NCI-H345 (cell line): Measurements from ENCODE around the gene HEG1.
A peak's percentile ranks its signal among the peaks of the same experiment; 100 is the strongest.

ENCODE experiments used
- DNase-seq: peaks from one replicate; lab custom pipeline; 2025; lab: John Stamatoyannopoulos, UW

HEG1 gene

DNA sequence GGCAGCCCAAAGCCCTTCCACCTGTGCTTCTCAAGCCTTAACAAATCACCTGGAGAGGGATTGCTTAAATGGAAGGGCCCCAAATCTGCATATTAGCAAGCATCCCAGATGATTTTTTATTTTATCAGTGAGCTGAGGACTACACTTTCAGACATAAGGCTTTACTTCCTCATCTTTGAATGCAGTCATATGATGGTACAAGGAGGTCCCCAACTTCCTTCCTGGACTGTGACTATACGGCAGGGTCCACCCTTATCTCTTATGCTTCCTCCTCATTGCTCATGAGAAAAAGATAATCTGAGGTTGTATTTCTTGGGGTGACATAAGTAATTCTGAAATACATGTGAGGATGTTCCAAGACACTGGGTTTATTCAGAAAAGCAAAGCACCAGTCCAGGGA lies 13.7 kb upstream of the HEG1 start:
- no peak for DNase-seq

DNA sequence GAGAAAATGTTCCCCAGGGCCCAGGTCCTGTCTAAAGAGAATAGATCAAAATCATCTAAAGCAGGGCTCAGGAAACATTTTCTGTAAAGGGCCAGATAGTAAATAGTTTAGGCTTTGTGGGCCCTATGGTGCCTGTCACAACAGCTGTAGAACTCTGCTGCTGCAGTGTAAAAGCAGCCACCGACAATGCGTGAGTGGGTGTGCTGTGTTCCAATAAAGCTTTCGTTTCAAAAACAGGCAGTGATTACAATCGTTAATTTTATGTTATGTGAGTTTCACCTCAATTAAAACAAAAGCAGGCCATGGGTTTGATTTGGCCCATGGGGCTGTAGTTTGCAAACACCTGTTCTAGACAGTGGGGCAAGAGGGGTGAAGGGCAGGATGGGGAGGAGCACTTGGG lies 12.5 kb upstream of the HEG1 start:
- no peak for DNase-seq

DNA sequence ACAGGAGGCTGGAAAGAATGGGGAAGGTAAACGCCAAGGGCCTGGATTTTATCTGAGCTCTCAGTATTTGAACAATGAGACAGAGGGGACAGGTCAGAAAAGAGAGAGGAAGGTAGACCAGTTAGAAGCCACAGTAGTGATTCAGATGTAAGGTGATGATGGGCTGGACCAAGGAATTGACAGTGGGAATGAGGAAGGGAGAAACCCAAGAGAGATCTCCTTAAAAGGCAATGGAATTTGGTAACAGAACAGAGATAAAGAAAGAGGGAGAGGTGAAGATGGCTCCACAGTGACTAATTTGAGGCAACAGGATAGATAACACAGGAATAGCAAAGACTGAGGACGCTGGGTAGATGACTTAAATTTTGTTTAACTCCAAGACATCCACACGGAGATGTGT lies 11.4 kb upstream of the HEG1 start:
- no peak for DNase-seq

DNA sequence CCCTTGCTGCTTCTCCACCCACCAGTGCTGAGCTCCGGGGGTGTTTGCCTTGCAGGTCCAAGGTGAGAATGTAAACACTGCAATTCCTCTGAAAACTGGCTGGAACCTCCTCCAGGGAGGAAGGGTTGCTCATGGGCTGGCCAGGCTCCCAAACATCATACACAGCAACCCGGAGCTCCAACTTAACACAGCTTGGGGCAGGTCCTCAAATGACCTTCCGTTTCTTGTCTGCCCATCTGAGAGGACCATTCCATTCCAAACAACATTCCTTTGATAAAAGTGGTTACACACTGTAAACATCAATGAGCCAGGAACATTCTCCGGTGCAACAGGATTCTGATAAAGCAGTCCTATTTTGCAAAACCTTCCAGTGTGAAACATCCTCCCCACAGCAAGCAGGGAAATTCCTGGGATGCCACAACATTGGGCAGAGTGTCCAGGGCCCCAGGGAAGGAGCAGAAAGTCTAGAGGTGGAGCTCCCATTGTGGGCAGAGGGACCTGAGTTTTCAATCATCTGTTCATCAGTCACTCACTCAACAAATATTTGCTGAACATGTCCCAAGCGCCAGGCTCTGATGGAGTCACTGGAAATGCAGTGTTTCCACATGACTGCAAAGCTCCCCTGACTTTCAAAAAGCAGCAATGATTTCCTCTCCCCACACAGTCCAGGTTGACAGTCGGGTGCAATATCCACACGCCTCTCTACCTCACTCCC lies 7.3 kb upstream of the HEG1 start:
- no peak for DNase-seq

DNA sequence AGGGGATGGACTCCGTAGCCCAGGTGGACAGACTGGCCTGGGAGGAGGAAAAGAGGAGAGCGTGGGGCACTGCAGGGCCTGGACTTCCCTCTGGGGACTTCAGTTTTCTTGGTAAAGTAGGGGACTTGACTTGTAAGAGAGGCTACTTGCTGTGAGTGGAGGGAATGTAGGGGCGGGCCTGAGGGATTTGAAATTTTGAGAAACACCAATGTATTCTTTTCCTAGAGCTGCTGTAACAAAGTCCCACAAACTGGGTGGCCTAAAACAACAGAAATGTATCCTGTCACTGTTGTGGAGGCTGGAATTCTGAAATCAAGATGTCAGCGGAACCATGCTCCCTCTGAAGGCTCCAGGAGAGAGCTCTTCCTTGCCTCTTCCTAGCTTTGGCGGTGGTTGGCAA lies 5.8 kb upstream of the HEG1 start:
- no peak for DNase-seq

DNA sequence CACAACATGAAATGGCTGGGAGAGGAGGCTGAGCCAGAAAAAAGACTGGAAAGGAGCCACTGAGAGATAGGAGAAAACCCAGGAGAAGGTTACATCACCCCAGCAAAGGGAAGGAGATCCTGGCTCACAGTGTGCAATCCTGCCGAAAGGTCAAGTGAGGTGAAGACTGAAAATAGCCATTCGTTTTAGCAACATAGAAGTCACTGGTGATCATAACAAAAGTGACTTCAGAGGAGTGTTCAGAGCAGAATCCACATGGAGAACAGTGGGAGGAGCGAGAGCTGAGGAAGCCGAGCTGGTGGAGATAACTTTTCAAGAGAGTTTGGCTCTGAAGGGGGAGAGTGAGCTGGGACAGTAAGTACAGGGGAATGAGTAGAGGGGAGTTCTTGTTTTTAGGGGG lies 5.4 kb upstream of the HEG1 start:
- DNase-seq = no peak

DNA sequence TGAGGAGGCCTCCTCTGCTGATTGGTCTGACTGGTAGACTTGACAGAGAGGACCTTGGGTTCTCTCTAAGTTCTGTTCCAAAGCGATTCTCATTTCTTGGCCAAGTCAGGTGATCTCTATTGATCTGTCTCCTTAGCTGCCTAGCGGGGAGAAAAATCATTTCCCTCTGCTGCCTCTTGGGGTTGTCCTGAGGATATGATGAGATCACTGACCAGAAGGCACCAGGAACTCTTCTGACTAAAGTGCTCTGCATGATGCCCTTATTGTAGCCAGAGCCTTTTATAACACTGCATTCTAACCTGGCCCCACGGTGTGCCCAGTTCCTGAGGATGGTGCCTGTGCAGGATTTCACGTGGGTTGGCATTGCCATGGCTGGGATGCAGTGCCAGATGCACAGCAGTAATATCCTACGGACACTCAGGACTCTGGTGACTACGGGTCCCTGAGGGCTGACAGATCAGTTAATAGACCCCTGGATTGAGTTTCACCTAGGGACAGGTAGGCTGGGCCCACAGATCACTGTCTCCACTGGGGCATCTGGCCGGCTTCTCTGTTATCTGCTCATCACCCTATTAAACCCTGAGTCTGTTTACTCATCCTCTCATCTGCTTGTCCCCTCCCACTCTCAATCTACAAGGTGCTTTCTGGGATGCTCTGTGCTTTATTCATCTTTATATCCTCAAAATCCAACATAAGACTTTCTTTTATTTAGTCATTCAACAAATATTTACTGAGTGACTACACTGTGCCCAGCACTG lies 3.9 kb upstream of the HEG1 start:
- DNase-seq = no peak

DNA sequence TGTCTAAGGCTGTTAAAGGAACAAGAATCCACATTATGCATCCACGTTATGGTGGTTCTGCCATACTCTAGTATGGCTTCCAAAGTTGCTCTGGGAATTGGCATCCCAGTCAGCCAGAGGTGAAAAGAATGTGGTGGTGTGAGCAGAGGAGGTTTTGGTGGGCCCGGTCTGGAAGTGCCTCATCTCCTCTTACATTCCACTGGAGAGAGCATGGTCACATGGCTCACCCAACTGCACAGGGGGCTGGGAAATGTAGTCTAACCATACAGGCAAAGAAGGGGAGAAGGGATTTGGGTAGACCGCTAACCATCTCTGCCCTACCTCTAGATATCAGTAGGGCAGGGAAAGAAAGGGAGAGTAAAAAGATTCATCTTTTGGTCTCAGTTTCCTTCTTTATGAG lies 3.2 kb upstream of the HEG1 start:
- DNase-seq = no peak

DNA sequence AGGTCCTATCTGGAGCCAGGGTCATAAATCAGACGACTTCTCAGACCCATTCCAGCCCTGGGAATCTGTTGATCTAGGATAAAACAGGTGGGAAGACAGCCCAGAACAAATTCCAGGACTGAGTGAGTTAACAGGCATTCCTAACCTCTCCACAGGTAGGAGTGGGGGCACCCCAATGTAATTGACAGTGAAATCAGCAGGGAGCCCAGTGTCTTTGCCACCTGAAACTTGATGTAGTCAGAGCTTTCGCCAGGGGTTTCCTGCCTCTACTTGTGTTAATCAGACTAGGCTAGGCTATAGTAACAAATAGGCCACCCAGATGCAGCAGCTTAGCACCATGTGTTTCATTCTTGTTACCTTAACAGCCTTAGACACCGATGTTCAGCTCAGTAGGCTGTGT lies 2.7 kb upstream of the HEG1 start:
- DNase-seq = no peak

DNA sequence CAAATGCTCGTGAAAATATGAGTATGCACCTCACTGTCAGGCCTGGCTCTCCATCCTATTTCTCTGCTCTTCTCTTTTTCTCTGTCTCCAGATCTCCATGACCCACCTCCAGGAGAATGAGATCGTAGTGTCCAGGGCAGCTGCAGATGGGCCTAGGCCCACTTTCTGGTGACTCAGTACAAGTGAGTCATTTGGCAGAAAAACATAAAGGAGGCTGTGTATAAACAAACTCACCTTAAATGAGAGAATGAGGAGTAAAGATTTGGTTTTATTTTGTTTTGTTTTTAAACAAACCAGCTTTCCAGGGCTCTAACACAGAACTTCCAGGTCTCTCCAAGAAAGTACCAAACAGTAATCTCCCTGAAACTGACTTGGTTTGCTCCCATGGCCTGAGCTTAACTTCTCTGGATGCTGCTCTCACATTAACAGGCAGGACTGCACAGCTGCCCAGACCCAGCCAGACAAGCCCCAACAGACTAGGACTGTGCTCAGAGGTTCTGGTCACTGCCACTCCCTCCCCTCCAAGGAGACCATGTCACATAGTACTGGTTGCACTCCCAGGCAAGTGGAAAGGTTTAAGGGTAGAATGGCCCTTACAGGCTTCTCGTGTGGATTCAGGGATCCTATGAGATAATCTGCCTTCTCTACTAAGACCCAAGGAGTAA lies 1.5 kb upstream of the HEG1 start:
- no peak for DNase-seq

DNA sequence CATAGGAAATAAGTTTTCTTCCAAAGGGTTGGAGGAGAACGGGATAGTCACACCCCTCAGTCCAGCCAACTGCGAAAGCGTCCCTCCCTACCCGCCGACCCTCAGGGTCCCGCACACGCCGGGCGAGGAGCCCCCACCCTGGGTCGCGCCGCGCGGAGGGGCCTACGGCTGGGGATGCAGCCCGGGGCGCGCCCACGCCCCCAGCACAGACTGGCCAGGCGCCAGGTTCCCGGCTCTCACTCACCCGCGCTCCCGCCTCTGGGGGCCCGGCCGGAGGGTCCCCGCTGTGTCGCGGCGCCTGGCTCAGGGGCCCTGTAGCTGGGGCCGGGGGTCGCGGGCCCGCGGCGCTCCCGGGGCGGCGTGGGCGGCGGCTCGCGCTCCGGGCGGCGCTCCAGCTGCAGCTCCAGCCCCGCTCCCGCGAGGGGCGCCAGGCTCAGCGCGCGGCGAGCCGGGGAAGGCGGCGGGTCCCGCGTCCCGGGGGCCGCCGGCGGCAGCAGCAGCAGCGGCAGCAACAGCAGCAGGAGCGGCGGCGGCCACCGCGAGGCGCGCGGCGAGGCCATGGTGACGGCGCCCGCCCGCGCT lies 375 bp downstream of the HEG1 start:
- no peak for DNase-seq

DNA sequence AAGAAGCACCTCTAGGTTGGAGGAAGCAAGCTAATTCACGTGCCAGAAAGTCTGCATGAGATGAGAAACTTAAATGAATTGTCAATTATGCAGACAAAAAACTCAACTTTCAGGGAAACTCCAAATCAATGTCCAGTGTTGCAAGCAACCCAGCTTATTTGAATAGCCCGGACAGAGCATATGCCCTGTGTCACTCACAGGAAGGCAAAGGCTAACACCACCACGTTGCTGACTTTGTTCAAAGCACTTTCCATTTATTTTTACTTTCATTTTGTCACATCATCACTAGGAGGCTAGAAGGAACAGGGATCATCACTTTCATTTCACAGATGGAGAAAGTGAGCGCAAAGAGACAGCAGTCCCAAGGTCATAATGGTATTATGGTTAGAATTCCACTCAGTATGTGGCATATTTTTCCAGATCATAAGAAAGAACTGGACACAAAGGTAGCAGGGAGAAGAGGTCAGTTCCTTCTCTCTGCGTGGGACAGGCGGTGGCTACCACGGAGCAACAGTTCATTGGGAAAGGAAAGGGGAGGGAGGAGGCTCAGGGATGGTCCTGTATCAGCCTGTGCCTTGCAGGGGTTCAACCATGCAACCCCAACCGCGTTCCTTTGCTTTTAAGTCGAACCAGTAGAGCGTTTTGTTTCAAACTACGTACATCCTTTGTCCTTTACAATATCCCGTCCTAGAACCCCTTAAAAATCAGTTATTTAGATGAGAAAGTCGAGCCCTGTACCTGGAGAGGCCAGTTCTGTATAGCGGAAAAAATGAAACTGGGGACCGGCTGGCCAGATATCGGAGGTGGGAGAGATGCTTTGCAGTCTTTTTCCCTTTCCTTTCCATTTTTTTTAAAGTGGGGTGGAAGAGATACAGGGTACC lies 1.1 kb downstream of the HEG1 start:
- no peak for DNase-seq

DNA sequence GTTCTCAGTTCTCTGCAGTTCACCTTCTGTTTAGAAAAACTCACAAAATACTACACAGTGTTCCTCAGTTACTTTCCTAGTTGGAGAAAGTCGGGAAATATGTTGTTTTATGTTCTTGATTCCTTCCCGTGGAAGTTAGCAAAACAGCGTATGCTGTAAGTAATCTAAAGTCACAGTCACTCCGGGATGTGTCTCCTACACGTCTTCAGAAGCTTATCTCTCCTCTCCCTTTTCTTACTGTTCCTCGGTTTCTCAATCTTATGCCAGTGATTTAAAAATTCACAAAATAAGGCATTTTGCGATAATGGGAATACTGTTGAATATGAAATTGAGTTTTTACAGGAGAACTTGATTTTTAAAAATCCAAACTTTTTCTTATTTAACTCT lies 1.7 kb downstream of the HEG1 start:
- no peak for DNase-seq

DNA sequence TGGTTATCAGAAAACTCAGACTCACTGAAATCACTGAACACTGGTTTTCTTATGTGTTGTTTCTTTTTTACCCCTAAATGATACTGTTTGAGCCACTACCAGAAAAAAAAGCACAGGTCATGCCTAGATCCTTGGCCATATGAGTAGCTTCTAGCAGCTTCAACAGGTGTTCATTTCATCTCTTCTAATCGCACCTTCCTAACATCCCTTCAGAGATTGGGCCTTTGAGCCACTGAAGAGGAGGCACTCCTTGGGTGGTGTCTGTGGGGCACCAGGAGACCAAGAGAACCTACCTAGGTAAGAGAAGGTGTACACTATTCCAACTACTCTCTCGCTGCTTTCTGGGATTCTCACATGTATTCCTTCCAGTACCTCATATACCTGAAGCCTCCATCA lies 2.5 kb downstream of the HEG1 start:
- DNase-seq = no peak

DNA sequence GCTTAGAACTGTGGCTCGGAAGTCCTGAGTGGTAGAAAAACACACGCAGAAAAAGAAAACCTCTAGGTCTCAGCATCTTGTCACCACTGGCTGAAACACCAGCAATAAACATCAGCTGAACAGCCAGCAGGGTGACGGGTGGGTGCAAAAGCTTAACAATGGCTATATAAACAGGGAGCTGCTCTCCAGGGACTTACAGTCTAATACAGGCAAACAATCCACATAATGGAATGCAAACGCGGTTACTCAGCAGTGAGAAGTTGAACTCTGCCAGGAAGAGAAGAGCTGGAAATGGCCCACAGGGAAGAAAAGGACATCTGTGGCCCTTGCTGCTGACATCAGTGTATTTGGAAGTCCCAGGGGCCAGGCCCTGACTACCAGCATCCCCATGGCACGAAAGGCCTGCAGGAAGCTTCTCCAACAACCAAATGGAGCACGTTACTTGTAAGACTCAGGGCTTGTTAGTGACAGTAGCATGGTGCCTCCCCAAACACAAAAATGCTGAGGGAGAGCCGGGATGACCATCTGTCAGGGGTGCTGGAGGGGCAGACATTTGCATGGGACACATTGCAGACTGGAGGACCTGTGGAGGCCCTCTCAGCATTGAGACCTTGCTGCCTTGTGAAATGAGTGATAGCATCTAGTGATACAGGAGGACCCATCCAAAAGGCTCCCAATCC lies 3.0 kb downstream of the HEG1 start:
- peak; percentile 64 for DNase-seq

DNA sequence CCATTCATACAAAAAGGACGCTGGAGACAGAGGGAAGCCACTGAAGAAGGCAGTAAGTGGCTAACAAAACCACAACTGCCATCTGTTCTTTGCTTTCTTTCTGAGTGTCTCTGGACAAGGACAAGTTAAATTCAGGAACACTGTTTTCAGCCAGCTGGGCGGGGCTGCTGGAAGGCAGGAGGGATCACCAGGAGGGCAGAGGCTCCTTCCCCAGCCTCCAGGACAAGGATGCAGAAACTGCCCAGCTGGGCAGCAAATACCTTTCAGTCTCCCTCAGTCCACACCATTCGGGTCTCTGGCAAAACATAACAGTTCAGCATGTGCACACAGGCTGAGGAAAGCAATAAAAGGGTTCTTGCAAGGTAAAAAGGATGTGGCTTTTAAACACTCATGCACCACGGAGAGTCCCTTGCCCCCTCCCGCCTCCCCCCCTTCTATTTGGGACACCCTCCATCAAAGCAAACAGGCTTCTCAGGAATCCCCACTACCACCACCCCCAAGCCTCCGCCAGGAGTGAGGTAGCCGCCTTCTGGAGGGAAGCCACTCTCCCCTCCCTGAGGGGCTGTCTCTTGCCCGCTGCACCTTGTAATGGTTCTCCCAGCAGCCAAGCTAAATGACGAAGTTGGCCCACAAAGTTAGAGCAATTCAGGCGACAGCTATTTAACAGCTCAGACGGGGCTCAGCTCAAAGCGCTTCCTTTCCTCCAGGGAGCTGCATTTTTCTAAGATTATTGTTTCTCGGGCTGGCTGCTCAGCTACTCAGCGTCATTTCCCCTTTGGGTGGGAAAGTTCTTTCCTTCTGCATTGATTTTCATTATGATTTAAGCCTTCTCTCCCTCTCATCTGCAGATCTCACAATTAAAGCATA lies 3.8 kb downstream of the HEG1 start:
- DNase-seq = no peak

DNA sequence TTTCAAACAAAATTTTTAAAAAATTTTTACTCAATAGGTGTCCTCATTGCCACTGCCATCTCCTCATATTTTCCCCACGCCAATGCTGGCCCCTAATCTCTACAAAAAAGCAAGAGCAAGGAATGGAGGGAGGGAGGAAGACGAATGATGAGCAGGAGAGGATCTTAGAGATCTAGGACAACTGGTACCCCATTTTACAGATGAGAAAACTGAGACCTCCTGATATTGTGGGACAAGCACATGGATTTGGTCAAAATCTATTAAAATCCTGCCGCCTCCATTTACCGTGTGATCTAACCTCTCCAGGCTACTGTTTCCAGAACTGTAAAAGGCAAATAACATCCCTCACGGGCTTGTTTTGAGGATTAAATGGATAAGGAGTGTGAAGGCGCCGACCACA lies 4.6 kb downstream of the HEG1 start:
- DNase-seq = no peak

DNA sequence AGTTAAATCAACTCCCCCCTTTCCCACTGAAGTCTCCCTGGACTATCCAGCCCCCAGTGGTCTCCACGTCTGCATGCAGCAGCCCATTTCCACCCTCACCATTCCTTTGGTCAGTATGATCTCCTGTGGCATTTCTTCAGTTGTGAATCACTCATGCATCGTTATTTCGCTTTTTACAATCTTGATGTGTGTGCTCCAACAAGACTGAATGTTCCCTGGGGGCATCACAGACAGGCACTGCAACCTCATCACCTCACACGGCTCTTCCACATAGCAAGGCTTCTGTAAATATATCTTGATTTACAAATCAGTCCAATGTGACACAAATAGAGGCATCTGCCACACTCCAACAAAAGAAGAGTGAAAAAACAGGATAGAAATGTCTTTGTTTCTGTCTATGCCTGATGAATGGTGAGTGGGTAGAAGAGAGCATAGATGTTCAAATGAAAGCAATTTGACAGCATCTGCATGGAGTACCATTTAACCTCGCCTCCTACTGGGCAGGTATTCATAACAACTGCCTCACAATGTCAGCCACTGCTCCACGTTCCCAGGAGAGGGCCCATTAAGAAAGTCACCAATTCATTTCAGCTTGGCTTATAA lies 5.2 kb downstream of the HEG1 start:
- DNase-seq = peak; percentile 77

DNA sequence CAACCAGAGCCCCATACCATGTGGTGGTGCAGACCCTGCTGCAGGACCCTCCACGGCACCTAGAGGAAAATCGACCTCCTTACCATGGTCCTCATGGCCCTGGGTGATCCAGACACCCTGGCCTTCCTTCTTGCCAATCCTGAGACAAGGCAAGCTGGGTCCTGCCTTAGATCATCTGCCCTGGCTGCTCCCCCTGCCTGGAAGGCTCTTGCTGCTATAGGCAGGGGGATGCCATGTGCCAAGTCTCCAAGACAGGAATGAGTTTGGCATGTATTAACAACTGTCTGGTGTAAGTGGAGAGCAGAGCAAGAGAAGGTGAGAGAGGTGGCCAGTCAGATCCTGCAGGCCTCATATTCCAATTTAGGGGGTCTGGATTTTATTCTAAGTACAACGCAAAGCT lies 7.5 kb downstream of the HEG1 start:
- DNase-seq = no peak

DNA sequence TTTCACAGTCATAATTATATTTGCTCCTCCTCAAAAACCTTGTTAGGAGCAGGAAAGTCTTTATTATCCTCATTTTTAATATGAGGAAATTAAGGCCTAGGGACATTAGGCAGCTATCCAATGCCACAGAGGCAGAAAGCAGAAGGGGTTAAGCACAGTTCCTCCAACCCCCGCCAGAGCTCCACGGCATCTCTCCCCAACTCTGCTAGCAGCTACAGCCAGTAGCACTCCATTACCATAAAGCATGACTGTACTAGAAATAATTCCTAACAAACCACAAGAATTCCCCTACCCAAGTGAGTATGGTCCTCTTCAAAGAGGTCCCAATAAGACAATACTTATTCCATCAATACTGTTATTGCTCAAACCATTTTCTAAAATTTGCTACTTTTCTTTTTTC lies 9.8 kb downstream of the HEG1 start:
- DNase-seq = no peak
